Activated T-helper 2 cell treated with anti-CD3 and anti-CD28 coated beads, Interferon-gamma antibody, Interleukin-2, Interleukin-4, amounts not matched to agents 10 μg/mL and 5 μg/mL and 100 μg/mL, durations not matched to agents 14 hours and 24 hours and 36 hours (primary cell): ENCODE results near the gene UBA52. TPM values are rescaled to one million over a fixed set of nuclear protein-coding genes. Genes with fewer than 3 reads are reported as not detected.

ENCODE experiments used
- DNase-seq: peaks from one replicate; pipeline ENCODE4 v3.0.0; 2021; ENCODE audit warnings: low spot score
- H3K27ac Mint-ChIP-seq: one replicate; pipeline ENCODE4 v1.8.0; 2021; ENCODE audit warnings: mixed read lengths
- H3K27me3 Mint-ChIP-seq: one replicate; pipeline ENCODE4 v1.8.0; 2021; ENCODE audit warnings: low read depth, mixed read lengths
- H3K36me3 Mint-ChIP-seq: one replicate; pipeline ENCODE4 v1.8.0; 2021; ENCODE audit warnings: low read depth, mixed read lengths
- H3K4me1 Mint-ChIP-seq: one replicate; pipeline ENCODE4 v1.8.0; 2021; ENCODE audit warnings: low read depth, mixed read lengths
- H3K4me3 Mint-ChIP-seq: one replicate; pipeline ENCODE4 v1.8.0; 2021; ENCODE audit warnings: low read depth, mild to moderate bottlenecking, moderate library complexity, mixed read lengths
- H3K9me3 Mint-ChIP-seq: one replicate; pipeline ENCODE4 v1.8.0; 2021; ENCODE audit warnings: mixed read lengths
- intact Hi-C: fragments of 100-400 bp; cut with micrococcal nuclease; formaldehyde crosslinking; loops from one replicate; pipeline ENCODE4 v1.15.1; 2023
- total RNA-seq: library from RNA; stranded (reverse); gene quantifications from 2 replicates; pipeline ENCODE4 v1.2.3, GENCODE V29; 2022

The UBA52 gene
- total RNA-seq, 1 donor from 2014 or later = 1,579 TPM

- no peaks in the 10 kb centered on the region for H3K36me3 Mint-ChIP-seq
- H3K4me1 Mint-ChIP-seq = peaks cover 5% of the 10 kb centered on the region
- no peak for DNase-seq
- intact Hi-C loops = no loop called here
- H3K9me3 Mint-ChIP-seq = no peaks in the 10 kb centered on the region
- H3K27ac Mint-ChIP-seq = no peak overlapping the region
- peaks cover 69% of the 10 kb centered on the region for H3K27me3 Mint-ChIP-seq
- H3K4me3 Mint-ChIP-seq = no peak overlapping the region
Measured at GRCh38 chr19:18608805-18609716, 37.4 kb downstream of the UBA52 start.

GRCh38 chr19:18609717-18610051, 38.0 kb downstream of the UBA52 start:
- no peak for DNase-seq
- no peak overlapping the region for H3K27ac Mint-ChIP-seq
- peaks cover 5% of the 10 kb centered on the region for H3K4me1 Mint-ChIP-seq
- no peaks in the 10 kb centered on the region for H3K36me3 Mint-ChIP-seq
- H3K27me3 Mint-ChIP-seq = peaks cover 71% of the 10 kb centered on the region
- H3K9me3 Mint-ChIP-seq = no peaks in the 10 kb centered on the region
- H3K4me3 Mint-ChIP-seq = no peak overlapping the region
- intact Hi-C loops = loop anchor here (1.0 kb wide), 1 partner anchor 179 kb away; no protein-coding TSS in a partner anchor

- intact Hi-C loops = loop anchor here (1.0 kb wide), 1 partner anchor 178 kb away; no protein-coding TSS in a partner anchor
- H3K27me3 Mint-ChIP-seq = peaks cover 71% of the 10 kb centered on the region
Measured at GRCh38 chr19:18610245-18610555, 38.5 kb downstream of the UBA52 start.

GRCh38 chr19:18610556-18611326, 39.1 kb downstream of the UBA52 start:
- H3K36me3 Mint-ChIP-seq = no peaks in the 10 kb centered on the region
- no peak overlapping the region for H3K4me3 Mint-ChIP-seq
- intact Hi-C loops = loop anchor here (1.0 kb wide), 1 partner anchor 178 kb away; no protein-coding TSS in a partner anchor
- H3K27ac Mint-ChIP-seq = no peak overlapping the region
- no peaks in the 10 kb centered on the region for H3K9me3 Mint-ChIP-seq
- peaks cover 70% of the 10 kb centered on the region for H3K27me3 Mint-ChIP-seq
- peaks cover 5% of the 10 kb centered on the region for H3K4me1 Mint-ChIP-seq
- DNase-seq = no peak

More at GRCh38 chr19:18610245-18610555, 38.5 kb downstream of the UBA52 start:
- Mint-ChIP-seq H3K36me3 (no peaks in the 10 kb centered on the region), H3K9me3 (no peaks in the 10 kb centered on the region), H3K27ac (no peak overlapping the region), H3K4me3 (no peak overlapping the region), H3K4me1 (peaks cover 5% of the 10 kb centered on the region)
- no peak for DNase-seq

GRCh38 chr19:18611327-18612050, 39.8 kb downstream of the UBA52 start:
- peak overlapping the region; percentile 26 for H3K4me3 Mint-ChIP-seq
- peaks cover 5% of the 10 kb centered on the region for H3K4me1 Mint-ChIP-seq
- intact Hi-C loops = no loop called here
- no peaks in the 10 kb centered on the region for H3K36me3 Mint-ChIP-seq
- H3K27ac Mint-ChIP-seq = no peak overlapping the region
- H3K27me3 Mint-ChIP-seq = peaks cover 75% of the 10 kb centered on the region
- no peaks in the 10 kb centered on the region for H3K9me3 Mint-ChIP-seq
- no peak for DNase-seq

- peak overlapping the region; percentile 55 for H3K4me3 Mint-ChIP-seq
- H3K4me1 Mint-ChIP-seq = peaks cover 5% of the 10 kb centered on the region
- H3K9me3 Mint-ChIP-seq = no peaks in the 10 kb centered on the region
- H3K27ac Mint-ChIP-seq = no peak overlapping the region
- peaks cover 72% of the 10 kb centered on the region for H3K27me3 Mint-ChIP-seq
- H3K36me3 Mint-ChIP-seq = no peaks in the 10 kb centered on the region
- DNase-seq = no peak
- intact Hi-C loops = no loop called here
Measured at GRCh38 chr19:18612051-18612771, 40.6 kb downstream of the UBA52 start.

GRCh38 chr19:18612772-18613588, 41.3 kb downstream of the UBA52 start, which contains the start of gene TMEM59L:
TMEM59L (plus strand) TSS chr19:18612870; CDS start chr19:18612959, 89 bp downstream.
- Mint-ChIP-seq H3K27ac (no peak within 1 kb of the TSS), H3K36me3 (no peaks in the 10 kb centered on the region), H3K27me3 (peaks cover 68% of the 10 kb centered on the region), H3K4me3 (peak within 1 kb of the TSS; percentile 55), H3K9me3 (no peaks in the 10 kb centered on the region), H3K4me1 (peaks cover 5% of the 10 kb centered on the region)
- no peak for DNase-seq
- intact Hi-C loops = no loop called here

GRCh38 chr19:18613589-18614234, 42.1 kb downstream of the UBA52 start:
- H3K4me3 Mint-ChIP-seq = no peak overlapping the region
- peaks cover 5% of the 10 kb centered on the region for H3K4me1 Mint-ChIP-seq
- no peaks in the 10 kb centered on the region for H3K9me3 Mint-ChIP-seq
- no peaks in the 10 kb centered on the region for H3K36me3 Mint-ChIP-seq
- H3K27ac Mint-ChIP-seq = no peak overlapping the region
- peaks cover 62% of the 10 kb centered on the region for H3K27me3 Mint-ChIP-seq
- no peak for DNase-seq
- intact Hi-C loops = no loop called here

GRCh38 chr19:18616023-18616422, 44.4 kb downstream of the UBA52 start:
- intact Hi-C loops = no loop called here

GRCh38 chr19:18617562-18617961, 45.9 kb downstream of the UBA52 start:
- intact Hi-C loops = no loop called here
- DNase-seq = no peak
- Mint-ChIP-seq H3K27me3 (peaks cover 34% of the 10 kb centered on the region), H3K36me3 (no peaks in the 10 kb centered on the region), H3K4me3 (no peak overlapping the region), H3K9me3 (no peaks in the 10 kb centered on the region), H3K27ac (no peak overlapping the region), H3K4me1 (no peaks in the 10 kb centered on the region)

More at GRCh38 chr19:18616023-18616422, 44.4 kb downstream of the UBA52 start:
- no peak overlapping the region for H3K4me3 Mint-ChIP-seq
- no peaks in the 10 kb centered on the region for H3K9me3 Mint-ChIP-seq
- no peak overlapping the region for H3K27ac Mint-ChIP-seq
- peaks cover 43% of the 10 kb centered on the region for H3K27me3 Mint-ChIP-seq
- no peak for DNase-seq
- H3K4me1 Mint-ChIP-seq = peaks cover 5% of the 10 kb centered on the region
- H3K36me3 Mint-ChIP-seq = no peaks in the 10 kb centered on the region

- Mint-ChIP-seq H3K36me3 (no peaks in the 10 kb centered on the region), H3K4me3 (no peak overlapping the region), H3K27me3 (peaks cover 32% of the 10 kb centered on the region), H3K4me1 (no peaks in the 10 kb centered on the region), H3K27ac (no peak overlapping the region), H3K9me3 (no peaks in the 10 kb centered on the region)
- no peak for DNase-seq
- intact Hi-C loops = no loop called here
Measured at GRCh38 chr19:18618236-18618635, 46.6 kb downstream of the UBA52 start.
